Spleen (tissue), 7 donors: ENCODE measurements around the gene MACROD2.

Experiments
- CTCF ChIP-seq, 11 experiments: fragments of 200-600 bp in 7 of 11; fragments of 450-650 bp in 4 of 11; sonication (generic) in 4 of 11; IDR thresholded peaks in 8 of 11; conservative IDR thresholded peaks in 3 of 11; 1 replicate in 7 of 11; 2 replicates in 4 of 11; pipeline versions ENCODE4 v1.4.0 to v1.8.0; 2016 to 2021; ENCODE audit warnings: antibody characterized with exemption in 11 of 11, inconsistent platforms in 4 of 11, mild to moderate bottlenecking in 1 of 11
- POLR2A ChIP-seq, 3 donors: fragments of 450-650 bp; IDR thresholded peaks; one replicate each; pipeline ENCODE4 v1.5.1; 2017; ENCODE audit warnings: antibody characterized with exemption in 3 of 3, mild to moderate bottlenecking in 1 of 3
- POLR2AphosphoS5 ChIP-seq, 3 donors: sonication (generic); formaldehyde crosslinking; IDR thresholded peaks; one replicate each; pipeline ENCODE4 v1.5.1; 2017; ENCODE audit warnings: antibody characterized with exemption in 3 of 3
- donor health status: DM: no; HTN: no; CAD: no; lungs with moderate emphysema.
- donor health status: DM: no; HTN: no; CAD: no.
- donor health status: DM: no; HTN: no; CAD: no.

GRCh38 chr20:15515691-15516090 lies 1520.4 kb downstream of the MACROD2 start:
- TF ChIP-seq CTCF (IDR thresholded peaks at IDR 0.05 in 8 of 11, conservative IDR thresholded peaks at IDR 0.05 in 3 of 11) (no peak), POLR2A (IDR thresholded peaks at IDR 0.05) (no peak), POLR2AphosphoS5 (IDR thresholded peaks at IDR 0.05) (no peak)
